K562 (cell line): ENCODE data around the gene EFEMP2. TPM values are rescaled to one million over a fixed set of nuclear protein-coding genes. Genes with fewer than 3 reads are reported as not detected.

ENCODE experiments used
- E2F8 ChIP-seq: fragments of 450-650 bp; IDR thresholded peaks from 2 replicates; pipeline ENCODE4 v1.7.1; 2018; ENCODE audit warnings: mild to moderate bottlenecking, low read depth; ENCODE audit not compliant: partially characterized antibody
- ESRRB ChIP-seq: fragments of 250-450 bp; sonication (Bioruptor Pico); IDR thresholded peaks from 2 replicates; pipeline ENCODE4 v1.5.0; 2020; ENCODE audit warnings: mild to moderate bottlenecking, moderate library complexity, borderline replicate concordance
- HDAC6 ChIP-seq: IDR thresholded peaks from 2 replicates; pipeline ENCODE4 v1.6.1; 2012; ENCODE audit warnings: low read depth, mild to moderate bottlenecking, control low read depth, inconsistent platforms, low read length, moderate library complexity
- KLF10 ChIP-seq: fragments of 250-450 bp; sonication (Bioruptor Pico); IDR thresholded peaks from 2 replicates; pipeline ENCODE4 v1.6.1; 2021; ENCODE audit warnings: matching md5 sums
- KLF6 ChIP-seq: fragments of 250-450 bp; sonication (Bioruptor Pico); IDR thresholded peaks from 2 replicates; pipeline ENCODE4 v1.4.0; 2020; ENCODE audit warnings: mild to moderate bottlenecking, moderate library complexity, borderline replicate concordance
- MIER1 ChIP-seq: fragments of 450-650 bp; IDR thresholded peaks from 2 replicates; pipeline ENCODE4 v1.6.1; 2016; ENCODE audit warnings: antibody characterized with exemption, mild to moderate bottlenecking, low read depth
- PHB2 ChIP-seq: fragments of 450-650 bp; IDR thresholded peaks from 2 replicates; pipeline ENCODE4 v1.6.1; 2017; ENCODE audit warnings: low read depth
- RAD51 ChIP-seq: fragments of 450-650 bp; IDR thresholded peaks from 2 replicates; pipeline ENCODE4 v1.7.1; 2016; ENCODE audit warnings: low read depth, mild to moderate bottlenecking, borderline replicate concordance
- SNRNP70 ChIP-seq: fragments of 200-400 bp; formaldehyde crosslinking; optimal IDR thresholded peaks from 2 replicates; pipeline ENCODE3; 2017; ENCODE audit warnings: low read depth, low read length
- SPI1 ChIP-seq: IDR thresholded peaks from 2 replicates; pipeline ENCODE4 v1.6.1; 2011; ENCODE audit warnings: low read depth, low read length, control low read depth, borderline replicate concordance
- YY1 ChIP-seq, 3 experiments: IDR thresholded peaks; 2 replicates each; pipeline ENCODE4 v1.6.1; 2011; ENCODE audit warnings: low read length in 2 of 3, mild to moderate bottlenecking in 2 of 3, moderate library complexity in 2 of 3, borderline replicate concordance in 1 of 3, control low read depth in 1 of 3, low read depth in 1 of 3; ENCODE audit not compliant: insufficient read depth in 3 of 3, insufficient replicate concordance in 2 of 3, control insufficient read depth in 1 of 3, insufficient read length in 1 of 3; ENCODE audit errors: extremely low read depth in 1 of 3
- ZBED1 ChIP-seq: IDR thresholded peaks from 2 replicates; pipeline ENCODE4 v1.6.1; 2014
- ZNF165 ChIP-seq: fragments of 250-450 bp; sonication (Bioruptor Pico); IDR thresholded peaks from 2 replicates; pipeline ENCODE4 v1.4.0; 2020; ENCODE audit warnings: borderline replicate concordance
- ZNF347 ChIP-seq: fragments of 450-650 bp; formaldehyde crosslinking; IDR thresholded peaks from 2 replicates; pipeline ENCODE4 v1.4.0; 2020; ENCODE audit warnings: low read depth, mild to moderate bottlenecking, moderate library complexity
- polyA plus RNA-seq, 8 experiments: library from polyadenylated mRNA; depleted of rRNA in 4 of 8; stranded (reverse) in 5 of 8; unstranded in 3 of 8; fragments of >200 nt; fragmentation: Nextera tagmentation in 2 of 8; fragmentation: Illumina TruSeq in 1 of 8; extraction: Ambion mirVana in 2 of 8; extraction: Trizol in 1 of 8; gene quantifications; 2 replicates each; pipeline versions ENCODE4 v1.2.1 to v1.2.3, GENCODE V29; 2011 to 2014; ENCODE audit warnings: inconsistent platforms in 1 of 8, missing spikeins in 1 of 8
- total RNA-seq, 7 experiments: library from RNA; depleted of rRNA in 6 of 7; stranded (reverse); fragments of >200 nt in 6 of 7; fragmentation: Illumina TruSeq in 2 of 7; extraction: Trizol in 2 of 7; gene quantifications; 2 replicates each; pipeline versions ENCODE4 v1.2.1 to v1.2.3, GENCODE V29; 2011 to 2021; ENCODE audit warnings: low replicate concordance in 1 of 7
- TF ChIP-seq, protein P1 (sequence below): IDR thresholded peaks from 2 replicates; pipeline ENCODE4 v1.6.1; 2016; ENCODE audit warnings: missing genetic modification characterization, missing compliant biosample characterization
- TF ChIP-seq, protein P2 (sequence below): sonication (generic); IDR thresholded peaks from 2 replicates; pipeline ENCODE4 v1.6.1; 2016

The EFEMP2 gene
- total and polyA plus RNA-seq, 9 of the 15 experiments (the other 6 are each of a cell fraction or from before 2014, with no cell fraction given): 0.07 to 2.9 (median 0.69) TPM; not detected in 1

GRCh38 chr11:65859812-65860277 lies 12.8 kb downstream of the EFEMP2 start (continued):
- TF ChIP-seq SNRNP70 (no peak), ZNF347 (CRISPR knock-in tag) (no peak), HDAC6 (no peak), KLF6 (CRISPR knock-in tag) (no peak), YY1 (IDR thresholded peaks at IDR 0.05; ENCODE audit: borderline replicate concordance in 1 of 3, control insufficient read depth in 1 of 3, extremely low read depth in 1 of 3, insufficient read depth in 3 of 3, insufficient read length in 1 of 3, insufficient replicate concordance in 2 of 3, low read depth in 1 of 3, low read length in 2 of 3) (no peak), RAD51 (no peak), PHB2 (0 out of 2 replicates have a peak, but pooled peaks have one; percentile 43), ZNF165 (CRISPR knock-in tag) (no peak), ESRRB (CRISPR knock-in tag) (no peak), SPI1 (peak; percentile 25; the same call in 1 of the 2 replicates), MIER1 (peak; percentile 57), ZBED1 (0 out of 2 replicates have a peak, but pooled peaks have one; percentile 49), KLF10 (CRISPR knock-in tag) (0 out of 2 replicates have a peak, but pooled peaks have one; percentile 37), E2F8 (no peak)
- TF ChIP-seq, protein P1, sequence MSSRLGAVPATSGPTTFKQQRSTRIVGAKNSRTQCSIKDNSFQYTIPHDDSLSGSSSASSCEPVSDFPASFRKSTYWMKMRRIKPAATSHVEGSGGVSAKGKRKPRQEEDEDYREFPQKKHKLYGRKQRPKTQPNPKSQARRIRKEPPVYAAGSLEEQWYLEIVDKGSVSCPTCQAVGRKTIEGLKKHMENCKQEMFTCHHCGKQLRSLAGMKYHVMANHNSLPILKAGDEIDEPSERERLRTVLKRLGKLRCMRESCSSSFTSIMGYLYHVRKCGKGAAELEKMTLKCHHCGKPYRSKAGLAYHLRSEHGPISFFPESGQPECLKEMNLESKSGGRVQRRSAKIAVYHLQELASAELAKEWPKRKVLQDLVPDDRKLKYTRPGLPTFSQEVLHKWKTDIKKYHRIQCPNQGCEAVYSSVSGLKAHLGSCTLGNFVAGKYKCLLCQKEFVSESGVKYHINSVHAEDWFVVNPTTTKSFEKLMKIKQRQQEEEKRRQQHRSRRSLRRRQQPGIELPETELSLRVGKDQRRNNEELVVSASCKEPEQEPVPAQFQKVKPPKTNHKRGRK (tag): no peak
- TF ChIP-seq, protein P2, sequence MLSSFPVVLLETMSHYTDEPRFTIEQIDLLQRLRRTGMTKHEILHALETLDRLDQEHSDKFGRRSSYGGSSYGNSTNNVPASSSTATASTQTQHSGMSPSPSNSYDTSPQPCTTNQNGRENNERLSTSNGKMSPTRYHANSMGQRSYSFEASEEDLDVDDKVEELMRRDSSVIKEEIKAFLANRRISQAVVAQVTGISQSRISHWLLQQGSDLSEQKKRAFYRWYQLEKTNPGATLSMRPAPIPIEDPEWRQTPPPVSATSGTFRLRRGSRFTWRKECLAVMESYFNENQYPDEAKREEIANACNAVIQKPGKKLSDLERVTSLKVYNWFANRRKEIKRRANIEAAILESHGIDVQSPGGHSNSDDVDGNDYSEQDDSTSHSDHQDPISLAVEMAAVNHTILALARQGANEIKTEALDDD: no peak
